DMS114 treated with DMSO at 0.1 percent for 48 hours (cell line): Measurements from ENCODE around the gene RALY.
A peak's percentile ranks its signal among the peaks of the same experiment; 100 is the strongest.
"Not testable (repeated sequence)": the region's sequence is repeated elsewhere in the genome, so short reads cannot be mapped to it uniquely, and the experiment has no call there.

Experiments used
- DNase-seq: peaks from one replicate; lab custom pipeline; 2025; ENCODE audit not compliant: unreplicated experiment; lab: John Stamatoyannopoulos, UW

The RALY gene

DNA sequence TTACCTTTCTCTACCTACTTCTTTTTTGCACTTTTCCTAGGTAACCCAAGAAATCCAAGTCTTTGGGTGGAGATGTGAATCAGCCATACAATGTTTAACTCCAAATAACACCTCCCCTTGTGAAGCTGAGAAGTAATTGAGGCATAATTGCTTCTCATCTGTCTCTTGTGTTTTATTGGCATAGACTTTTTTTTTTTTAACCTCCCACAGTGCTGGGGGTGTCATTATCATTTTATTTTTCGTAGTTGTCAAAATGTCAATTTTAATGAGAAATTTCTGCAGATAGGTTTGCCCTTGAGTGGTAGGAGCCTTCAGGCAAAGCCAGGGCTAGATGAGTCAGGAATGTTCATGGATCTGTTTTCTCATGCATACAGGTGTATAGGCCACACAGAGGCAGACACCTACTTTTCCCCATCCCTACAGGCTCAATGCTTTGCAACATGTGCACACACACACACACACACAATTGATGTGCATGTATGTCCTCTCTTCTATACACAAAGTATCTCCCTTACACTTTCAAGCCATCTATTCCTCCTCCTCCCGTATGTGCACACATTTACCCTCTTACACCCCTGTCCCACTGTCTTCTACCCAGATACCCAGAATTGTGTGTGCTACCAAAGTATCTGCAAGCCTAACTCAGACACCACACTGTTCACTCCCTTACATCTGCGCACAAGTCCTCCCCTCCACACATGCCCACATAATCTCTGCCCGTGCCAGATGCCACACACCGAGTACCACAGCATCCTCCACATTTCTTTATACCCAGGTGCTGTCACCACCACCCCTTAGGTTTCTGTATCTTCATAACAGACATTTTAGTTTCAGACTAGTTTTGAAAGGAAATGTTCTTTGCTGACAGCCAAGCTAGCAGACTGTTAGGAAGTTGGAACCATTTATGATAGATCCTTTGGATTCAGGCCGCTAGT, 22.0 kb downstream of the RALY start:
- DNase-seq: no peak

GRCh38 chr20:34016736-34017135, 23.0 kb downstream of the RALY start:
- DNase-seq: no peak

GRCh38 chr20:34017610-34018009, 23.9 kb downstream of the RALY start:
- no peak for DNase-seq

- no peak for DNase-seq
These were observed 24.5 kb downstream of the RALY start for GRCh38 chr20:34018166-34018565.

DNA sequence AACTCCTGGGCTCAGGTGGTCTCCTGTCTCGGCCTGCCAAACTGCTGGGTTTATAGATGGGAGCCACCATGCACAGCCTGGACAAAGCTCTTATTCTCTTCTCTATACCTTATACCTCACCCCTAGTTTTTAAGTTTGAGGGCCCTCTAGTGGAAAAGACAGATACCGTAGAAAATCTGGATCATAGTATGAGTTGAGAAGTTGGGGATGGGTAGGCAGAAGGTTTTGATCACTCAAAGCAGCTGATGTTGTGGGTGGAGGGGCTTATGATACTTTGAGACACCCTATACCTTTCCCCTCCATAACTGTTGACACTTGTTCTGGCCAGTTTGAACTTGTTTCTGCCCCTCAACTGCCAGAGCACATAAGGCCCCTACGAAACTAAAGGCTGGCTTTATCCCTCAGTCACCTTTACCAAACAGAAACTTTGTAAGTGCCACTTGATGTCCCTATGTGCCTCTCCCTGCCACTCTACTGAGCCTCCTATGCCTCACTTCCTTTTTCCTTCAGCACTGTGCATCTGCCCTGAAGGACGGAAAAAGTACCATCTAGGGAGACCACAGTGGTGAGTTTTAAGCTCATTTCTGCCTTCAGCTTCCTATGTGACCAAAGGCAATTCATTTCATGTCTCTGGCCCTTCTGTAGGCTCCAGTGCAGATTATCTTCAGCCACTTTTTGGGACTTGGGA, 28.6 kb downstream of the RALY start:
- peak; percentile 45 for DNase-seq

GRCh38 chr20:34022839-34023234, 29.1 kb downstream of the RALY start:
- no peak for DNase-seq

- no peak for DNase-seq
These were observed 30.4 kb downstream of the RALY start for GRCh38 chr20:34023937-34024722.

GRCh38 chr20:34024723-34025351, 31.1 kb downstream of the RALY start:
- DNase-seq: no peak

DNA sequence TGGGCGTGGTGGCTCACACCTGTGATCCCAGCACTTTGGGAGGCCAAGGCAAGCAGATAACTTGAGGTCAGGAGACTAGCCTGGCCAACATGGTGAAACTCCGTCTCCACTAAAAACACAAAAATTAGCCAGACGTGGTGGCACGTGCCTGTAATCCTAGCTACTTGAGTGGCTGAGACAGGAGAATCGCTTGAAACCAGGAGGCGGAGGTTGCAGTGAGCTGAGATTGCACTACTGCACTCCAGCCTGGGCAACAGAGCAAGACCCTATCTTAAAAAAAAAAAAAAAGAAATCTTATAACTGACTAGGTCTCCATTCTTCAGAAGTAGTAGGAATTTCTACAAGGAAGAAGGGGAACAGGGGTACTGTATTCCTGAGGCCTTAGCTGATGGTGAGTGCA, 34.3 kb downstream of the RALY start:
- not testable (repeated sequence) for DNase-seq

- no peak for DNase-seq
These were observed 35.7 kb downstream of the RALY start for GRCh38 chr20:34029415-34029814.

DNA sequence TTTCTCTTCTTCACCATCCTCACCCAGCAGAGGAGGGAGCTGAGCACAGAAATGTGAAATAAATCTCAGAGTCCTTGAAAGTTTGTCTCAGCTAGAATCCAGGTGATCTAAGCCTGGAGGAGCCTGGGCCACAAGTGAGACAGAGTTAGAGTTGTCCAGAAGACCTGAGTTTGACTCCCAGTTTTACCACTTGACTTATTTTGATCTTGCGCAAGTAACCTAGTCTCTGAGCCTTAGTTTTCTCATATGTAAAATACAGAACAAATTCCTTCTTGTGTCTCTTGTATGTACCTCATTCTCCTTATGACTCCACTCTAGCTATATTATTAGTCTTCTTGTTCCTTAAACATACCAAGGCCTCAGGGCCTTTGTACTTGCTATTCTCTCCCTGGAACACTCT, 36.7 kb downstream of the RALY start:
- no peak for DNase-seq

DNA sequence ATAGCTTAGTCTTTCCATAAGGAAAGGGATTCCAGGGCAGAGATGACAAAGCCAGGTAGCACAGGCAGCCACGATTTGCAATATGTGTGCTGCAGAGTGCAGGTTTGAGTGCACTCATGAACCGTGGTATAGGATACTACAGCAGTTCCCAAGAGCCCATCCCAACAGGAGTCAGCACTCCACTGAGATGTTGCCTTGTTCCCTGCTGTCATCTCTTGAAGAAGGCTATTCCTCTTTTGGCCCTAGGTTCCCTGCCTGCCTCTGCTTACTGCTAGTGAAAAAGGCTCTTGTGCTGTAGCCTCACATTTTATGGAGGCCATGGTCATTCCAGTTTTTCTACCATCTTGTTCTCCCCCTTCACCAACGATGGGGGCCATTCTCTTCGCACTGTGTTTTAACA, 40.2 kb downstream of the RALY start:
- no peak for DNase-seq

- DNase-seq: no peak
These were observed 43.4 kb downstream of the RALY start for GRCh38 chr20:34037121-34037520.

DNA sequence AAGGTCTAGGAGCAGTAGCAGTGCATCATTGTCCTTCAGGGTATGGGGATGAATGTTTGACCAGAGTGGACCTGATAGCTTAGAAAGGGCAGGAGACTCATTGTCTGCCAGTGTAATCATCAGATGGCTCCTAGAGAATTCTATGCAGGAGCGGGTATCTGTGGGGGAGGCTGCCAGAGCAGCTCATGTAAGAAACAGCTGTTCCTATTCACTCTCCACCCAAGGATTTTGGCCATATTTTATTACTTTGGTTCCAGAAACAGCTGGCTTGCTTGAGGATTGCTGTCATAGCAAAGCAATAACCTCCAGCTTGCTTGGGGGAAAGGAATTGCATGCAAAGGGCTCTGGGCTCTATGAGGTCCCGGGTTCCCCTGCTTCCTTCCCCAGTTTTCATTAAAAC, 44.1 kb downstream of the RALY start:
- DNase-seq: no peak

- DNase-seq: no peak
These were observed 46.7 kb downstream of the RALY start for GRCh38 chr20:34040300-34040995.

DNA sequence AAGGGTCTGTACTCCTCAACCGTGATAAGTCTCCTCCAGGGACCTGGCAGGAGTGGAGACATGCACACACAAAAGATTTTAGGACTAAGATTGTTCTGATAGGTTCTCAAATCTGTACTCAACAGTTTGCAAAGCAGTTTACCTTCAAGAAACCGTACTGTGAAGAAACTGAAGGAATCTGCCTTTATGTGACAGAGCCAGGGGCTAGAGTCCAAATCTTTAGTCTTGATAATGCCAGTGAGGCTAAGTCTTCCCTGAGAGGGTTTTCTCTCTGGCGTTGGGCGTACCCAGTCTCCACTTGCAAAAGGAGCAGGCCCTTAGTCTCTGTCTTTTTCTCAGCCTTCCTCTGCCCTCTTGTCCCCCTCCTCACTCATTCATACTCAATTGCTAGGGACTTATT, 47.5 kb downstream of the RALY start:
- DNase-seq: no peak

DNA sequence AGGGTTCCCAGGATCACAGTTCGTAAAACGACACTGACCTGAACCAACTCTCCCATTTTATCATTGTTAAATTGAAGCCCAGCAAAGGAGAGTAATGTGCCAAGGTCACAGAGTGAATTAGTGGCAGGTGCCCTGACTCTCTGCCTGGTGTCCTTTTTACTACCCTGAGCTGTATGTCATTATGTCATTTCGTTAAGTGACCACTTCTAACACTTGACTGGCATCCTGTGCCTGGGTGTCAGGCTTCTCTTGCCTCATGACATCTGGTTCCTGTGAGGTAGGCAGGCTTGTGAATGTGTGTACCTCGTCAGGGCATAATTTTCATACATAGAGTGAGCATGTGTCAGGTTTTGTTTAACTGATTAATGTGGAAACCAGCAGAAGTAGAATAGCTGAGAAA, 48.6 kb downstream of the RALY start:
- no peak for DNase-seq

GRCh38 chr20:34043025-34043424, 49.3 kb downstream of the RALY start:
- no peak for DNase-seq

GRCh38 chr20:34045294-34045693, 51.6 kb downstream of the RALY start:
- no peak for DNase-seq

GRCh38 chr20:34045930-34046725, 52.4 kb downstream of the RALY start:
- DNase-seq: no peak
